T47D (cell line): ENCODE data around the gene RPS21.

Experiments used
- DNase-seq, 2 experiments: peaks; one replicate each; pipeline versions ENCODE4 v3.0.0 to v3.0.0-alpha.2; 2011 to 2012; ENCODE audit warnings: low read depth in 1 of 2, low spot score in 1 of 2
- JUND ChIP-seq: IDR thresholded peaks from 2 replicates; pipeline ENCODE4 v1.6.1; 2012; ENCODE audit warnings: low read depth
- in situ Hi-C: cut with HindIII; loops from 2 replicates; pipeline ENCODE4 v1.10.0; 2016; ENCODE audit warnings: low sequenced_read_pairs, low pct_unique_long_range_greater_than_20kb

The RPS21 gene

DNA sequence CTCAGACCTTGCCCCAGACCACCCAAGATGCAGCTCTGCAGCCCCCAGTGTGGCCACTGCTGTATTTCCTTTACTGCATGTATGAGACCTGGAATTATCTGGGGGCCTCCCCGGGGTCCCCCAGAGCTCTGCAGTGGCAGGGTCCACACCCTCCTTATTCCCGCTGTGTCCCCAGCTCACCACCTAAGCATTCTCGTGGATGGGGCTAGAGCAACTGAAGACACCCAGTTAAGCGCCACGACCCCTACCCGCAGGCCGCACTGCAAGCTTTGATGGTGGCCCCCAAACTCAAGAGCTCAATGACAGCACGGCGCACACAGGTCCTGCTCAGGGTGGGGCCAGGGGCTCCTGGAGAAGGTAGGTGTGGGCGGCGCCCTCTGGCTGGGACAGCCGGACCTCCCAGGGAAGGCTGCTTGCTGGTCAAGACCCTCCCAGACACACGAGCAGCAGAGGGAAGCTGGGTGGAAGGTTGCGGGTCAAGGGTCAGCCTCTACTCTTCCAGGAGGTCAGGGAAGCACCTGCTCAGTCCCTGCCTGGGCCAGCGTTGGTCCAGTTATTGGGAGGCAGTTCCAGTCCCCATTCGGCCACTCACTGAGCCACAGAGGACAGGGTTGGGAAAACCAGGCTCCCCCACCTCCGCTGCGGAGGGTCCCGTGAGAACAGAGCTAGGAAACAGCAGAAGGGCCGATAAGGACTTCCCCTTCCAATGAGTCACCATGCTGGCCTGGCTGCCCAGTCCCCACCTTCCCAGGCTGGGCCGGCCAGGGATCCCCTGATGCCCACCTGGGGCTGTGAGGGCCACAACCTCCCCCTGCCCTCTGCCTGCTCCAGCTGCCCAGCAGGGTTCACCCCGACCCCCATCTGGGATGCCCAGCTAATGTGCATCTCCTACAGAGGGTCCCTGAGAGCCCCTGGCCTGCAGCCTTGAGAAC is 22.7 kb upstream of the RPS21 start:
- TF ChIP-seq JUND: no peak
- in situ Hi-C loops: no loop called here
- DNase-seq: no peak

DNA sequence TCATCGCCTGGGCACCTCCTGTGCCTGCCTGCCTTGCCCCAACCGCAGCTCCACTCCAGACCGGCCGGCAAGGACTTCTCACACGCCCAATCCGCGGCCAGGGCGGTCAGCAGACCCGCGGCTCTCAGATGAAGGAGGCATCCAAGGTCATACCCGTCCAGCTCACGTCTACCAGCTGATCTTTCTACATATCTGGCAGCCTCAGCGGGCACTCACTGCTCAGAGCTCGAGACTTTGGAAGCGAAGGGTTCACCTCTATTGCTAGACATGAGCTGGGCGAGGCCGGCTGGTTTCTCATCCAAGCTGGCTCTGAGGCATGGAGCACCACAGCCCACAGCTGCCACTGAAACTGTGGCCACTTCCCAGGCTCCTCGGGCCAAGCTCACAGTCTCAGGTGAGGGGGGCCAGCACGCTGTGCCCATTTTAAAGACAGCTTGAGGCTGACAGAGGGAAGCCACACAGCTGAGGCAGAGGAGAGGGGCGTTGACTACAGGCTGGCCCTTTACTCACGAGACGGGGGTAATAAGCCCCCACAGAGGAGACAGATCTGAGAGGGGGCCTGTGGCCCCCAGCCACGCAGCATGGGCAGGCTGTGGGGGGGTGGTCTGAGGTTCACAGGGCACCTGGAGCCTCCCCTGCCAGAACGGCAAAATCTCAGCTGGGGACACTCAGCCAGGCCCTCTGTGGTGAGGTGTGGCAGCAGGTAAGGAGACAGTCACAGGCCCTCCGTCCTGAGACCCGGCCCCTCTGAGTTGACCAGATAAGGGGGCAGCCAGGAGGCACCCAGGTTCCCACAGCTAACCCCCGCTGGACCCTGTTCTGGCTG is 21.8 kb upstream of the RPS21 start:
- in situ Hi-C loops: no loop called here
- no peak for TF ChIP-seq JUND
- DNase-seq: peak in 1 of 2 experiments; percentile 57

DNA sequence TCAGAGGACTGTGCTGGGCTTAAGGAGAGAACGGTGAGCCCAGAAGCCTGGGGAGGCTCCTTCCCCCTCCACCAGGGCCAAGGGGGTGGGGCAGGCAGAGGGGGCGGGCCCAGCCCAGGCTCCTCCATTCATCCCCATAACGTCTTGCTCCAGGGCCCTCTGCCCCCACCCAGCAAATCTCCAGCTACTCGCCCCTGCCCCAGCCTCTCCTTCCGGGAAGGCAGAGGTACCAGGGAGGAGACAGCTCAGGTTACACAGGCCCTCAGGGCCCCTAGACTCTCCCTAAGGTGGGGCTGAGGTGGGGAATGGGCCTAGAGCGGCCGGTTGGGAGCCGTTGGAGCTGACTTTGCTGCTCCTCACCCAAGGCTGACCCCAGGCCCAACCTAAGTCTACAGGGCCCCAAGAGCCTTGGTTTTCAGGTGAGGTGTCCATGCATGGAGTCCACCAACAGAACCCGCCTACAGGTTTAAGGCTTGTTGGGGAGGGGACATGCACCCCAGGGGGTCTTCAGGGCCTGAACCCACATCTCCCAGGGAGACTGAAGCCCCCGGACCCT is 21.0 kb upstream of the RPS21 start:
- peak; percentile 84 to 97 for DNase-seq
- in situ Hi-C loops: no loop called here

DNA sequence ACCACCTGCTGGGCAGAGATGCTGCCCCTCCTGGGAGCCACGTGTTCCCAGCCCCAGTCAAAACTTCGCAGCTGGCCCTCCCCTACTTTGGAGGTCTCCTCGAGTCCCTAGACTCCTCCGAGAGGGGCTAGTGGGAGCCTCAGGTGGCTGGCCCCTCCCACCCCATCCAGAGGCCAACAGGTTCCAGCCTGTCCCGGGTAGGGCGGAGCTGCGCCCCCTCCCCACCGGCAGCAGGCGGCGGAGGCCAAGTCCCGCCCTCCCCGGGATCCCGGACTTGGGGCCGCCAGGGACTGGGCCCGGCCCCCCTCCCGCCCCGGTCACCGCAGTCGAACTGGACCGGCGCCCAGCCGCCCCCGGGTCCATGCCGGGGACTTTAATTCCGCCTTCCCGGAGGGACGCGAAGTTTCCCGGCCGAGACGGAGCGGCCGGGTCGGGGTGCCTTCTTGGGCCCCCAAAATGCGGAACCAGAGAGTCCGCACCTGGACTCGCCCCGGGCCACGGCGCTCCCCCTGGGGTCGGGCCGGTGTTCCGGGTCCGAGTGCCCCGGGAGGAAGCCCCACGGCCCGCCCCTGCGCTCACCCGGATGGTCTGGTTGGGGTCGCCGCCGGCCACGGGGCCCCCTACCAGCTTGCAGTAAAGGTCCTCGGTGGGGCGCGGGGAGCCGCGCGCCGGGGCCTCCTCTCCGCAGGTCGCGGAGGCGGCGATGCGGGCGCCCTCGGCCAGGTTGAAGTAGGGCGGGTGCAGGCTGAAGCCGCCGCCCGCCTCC is 20.4 kb upstream of the RPS21 start:
- in situ Hi-C loops: no loop called here
- peak; percentile 83 to 90 for DNase-seq
- no peak for TF ChIP-seq JUND

More for the DNA sequence above, 21.0 kb upstream of the RPS21 start:
- TF ChIP-seq JUND: no peak

DNA sequence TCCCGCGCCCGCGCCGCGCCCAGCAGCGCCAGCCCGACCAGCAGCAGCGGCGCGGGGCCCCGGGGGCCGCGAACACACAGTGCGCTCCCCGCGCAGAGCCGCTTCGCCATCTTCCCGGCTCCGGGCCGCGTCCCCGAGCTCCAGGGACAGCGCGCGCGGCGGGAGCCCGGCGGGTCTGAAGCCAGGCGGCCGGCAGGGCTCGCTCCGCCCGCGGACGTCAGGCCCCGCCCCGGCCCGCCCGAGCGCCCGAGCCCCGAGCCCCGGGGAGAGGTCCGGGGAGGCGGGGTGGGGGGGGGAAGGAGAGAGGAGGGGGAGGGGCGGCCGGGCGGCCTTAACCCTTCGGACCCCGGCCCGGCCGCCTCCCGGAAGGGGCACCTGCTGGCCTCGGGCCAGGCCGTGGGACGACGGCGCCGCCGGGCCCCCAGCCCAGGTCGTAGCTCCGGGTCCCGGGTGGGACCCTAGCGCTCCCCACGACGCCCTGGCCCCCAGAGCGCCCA is 19.7 kb upstream of the RPS21 start, which contains the start of gene LAMA5:
Gene LAMA5 (minus strand): TSS at position 177 of the 497 bp plus-strand sequence. CDS start 67 bp downstream, at position 110.
- no peak for TF ChIP-seq JUND
- peak; percentile 86 to 88 for DNase-seq
- in situ Hi-C loops: no loop called here

DNA sequence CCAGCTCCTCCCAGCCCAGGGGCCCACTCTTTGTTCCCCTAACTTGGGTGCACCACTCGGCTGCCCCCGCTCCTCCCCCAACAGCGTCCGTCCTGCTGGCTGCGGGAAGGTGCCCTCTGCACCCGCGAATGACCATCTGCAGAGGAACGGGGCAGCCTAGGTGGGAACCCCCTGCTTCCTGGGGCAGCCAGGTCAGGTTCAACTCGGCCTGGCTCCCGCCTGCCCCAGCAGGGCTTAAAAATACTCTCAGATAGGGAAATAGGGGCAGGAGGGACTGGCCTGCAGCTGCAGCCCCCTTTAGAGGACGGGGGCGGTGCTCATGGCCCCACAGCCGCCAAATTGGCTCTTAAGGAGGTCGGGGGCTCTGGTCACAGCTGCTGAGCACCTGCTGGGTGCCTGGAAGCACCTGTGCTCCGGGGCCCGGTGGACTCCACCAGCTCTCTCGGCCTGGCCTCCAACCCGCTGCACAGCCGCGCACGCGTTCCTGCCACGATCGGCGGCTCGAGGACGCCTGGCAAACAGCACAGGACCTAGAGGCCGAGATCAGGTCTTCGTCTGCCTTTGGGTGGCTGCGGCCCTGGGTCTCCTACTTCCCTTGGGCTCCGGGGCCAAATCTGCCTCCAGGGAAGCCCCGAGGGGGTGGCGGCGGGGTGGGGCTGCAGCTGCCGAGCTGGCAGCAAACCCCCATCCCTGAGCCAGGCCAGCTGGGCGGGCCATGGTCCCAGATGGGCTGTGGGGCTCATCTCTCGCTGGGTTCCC is 19.1 kb upstream of the RPS21 start:
- no peak for TF ChIP-seq JUND
- DNase-seq: peak in 1 of 2 experiments; percentile 75
- in situ Hi-C loops: no loop called here

DNA sequence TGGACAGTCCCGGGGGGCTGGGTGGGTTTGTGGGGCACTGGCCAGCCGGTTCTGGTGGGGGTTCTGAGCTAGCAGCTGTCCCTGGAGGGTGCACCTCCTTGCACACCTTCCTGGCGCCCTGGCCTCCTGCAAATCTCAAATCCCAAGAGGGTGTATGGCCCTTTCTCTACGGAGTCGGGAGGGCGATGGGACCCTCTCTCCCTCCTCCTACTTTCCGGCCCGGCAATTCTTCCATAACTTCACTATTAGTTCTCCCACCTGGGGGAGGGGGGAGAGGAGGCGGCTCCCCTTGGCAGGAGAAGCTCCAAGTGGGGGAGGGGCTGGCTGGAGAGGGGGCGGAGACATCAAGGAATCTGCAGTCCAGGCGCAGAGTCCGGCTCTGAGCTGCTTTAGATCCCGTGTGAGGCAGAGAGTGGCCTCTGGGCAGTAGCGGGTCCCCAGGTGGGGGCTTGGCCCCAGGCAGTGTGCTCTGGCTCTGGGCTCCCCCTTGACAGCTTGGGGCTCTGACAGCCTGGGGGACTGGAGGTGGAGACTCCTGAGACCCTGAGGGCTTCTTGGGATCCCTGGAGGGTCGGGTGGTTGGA is 18.4 kb upstream of the RPS21 start:
- TF ChIP-seq JUND: no peak
- in situ Hi-C loops: no loop called here
- DNase-seq: peak; percentile 90 to 91

DNA sequence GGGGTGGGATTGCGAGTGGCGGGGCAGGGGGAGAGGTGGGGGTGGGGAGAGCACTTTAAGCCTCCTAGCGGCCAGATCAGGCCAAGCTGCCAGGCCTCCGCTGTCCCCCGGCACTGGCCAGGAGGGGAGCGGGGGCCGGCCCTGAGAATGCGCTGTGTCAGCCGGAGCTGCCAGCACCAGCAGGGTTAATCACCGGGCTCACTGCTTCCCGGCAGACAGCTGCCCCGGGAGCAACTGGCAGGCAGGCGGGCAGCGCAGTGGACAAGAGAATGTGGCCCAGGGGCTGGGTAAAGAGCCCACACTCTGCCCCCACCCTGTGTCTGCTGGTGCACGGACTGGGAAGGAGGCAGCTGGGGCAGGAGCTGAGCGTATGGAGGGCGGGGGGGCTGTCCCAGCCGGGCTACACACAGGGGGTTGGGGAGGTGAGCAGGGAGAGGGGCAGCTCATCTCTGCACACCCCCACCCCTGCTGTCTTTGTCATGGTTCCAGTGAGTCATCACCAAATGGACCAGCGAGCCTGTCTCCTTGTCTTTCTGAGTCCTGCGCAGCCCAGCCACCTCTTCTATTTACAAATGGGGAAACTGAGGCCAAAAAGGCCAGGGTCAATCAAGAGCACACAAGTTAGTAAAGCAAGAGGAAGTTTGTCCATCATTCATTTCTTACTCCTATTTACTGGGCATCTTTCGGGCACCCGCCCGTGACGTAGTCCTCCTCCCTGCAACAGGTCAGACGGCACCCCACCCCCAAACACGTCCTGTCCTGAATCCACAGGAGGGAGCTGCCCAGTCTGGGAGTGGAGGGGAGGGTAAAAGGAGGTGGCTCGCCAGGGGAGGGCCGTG is 17.7 kb upstream of the RPS21 start:
- peak in 1 of 2 experiments; percentile 74 for DNase-seq
- TF ChIP-seq JUND: no peak
- in situ Hi-C loops: no loop called here

DNA sequence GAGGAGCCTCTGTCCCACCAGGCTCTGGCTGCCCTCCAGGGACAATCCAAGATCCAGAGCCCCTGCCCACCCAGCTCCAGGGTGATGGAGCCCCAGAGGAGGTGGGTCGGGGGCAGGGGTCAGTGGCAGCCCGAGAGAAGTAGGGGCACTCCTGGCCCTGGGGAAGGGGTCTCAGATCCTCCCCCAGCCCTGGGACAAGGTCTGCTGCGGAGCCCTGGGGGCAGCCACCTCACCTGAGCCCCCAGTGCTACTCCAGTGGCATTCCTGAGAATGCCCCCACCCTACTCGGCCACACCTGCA is 17.1 kb upstream of the RPS21 start:
- in situ Hi-C loops: no loop called here
- TF ChIP-seq JUND: no peak
- DNase-seq: no peak

DNA sequence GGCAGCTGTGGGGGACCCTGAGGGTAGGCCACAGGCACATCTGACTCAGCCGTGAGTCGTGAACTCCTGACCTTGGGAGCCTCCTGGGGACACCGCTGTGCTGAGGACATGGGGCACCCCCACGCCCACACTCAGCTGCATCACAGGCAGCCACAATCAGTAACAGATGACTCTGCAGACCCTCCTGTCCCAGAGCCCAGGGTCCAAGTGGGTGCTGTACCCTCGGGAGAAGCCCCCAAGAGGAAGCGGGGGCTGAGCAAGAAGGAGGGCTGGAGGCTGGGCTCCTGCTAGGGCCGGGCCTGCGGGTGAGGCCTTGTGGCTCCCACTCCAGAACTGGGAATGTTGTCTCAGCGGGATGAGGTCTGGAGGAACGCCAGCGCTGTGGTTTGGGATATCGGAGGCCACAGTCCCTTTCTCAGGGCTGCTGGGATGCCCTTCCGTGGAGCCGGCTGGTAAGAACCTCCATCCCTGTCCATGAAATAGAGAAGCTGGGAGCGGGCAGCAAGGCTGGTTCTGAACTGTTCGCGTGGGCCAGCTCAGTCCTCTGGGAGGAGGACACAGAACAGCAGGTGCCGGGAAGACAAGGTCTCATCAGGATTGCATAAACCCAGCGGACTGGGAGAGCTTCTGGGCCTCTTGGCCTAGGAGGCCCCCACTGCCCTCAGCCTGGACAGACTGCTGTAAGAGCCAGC is 16.6 kb upstream of the RPS21 start:
- DNase-seq: peak in 1 of 2 experiments; percentile 71
- in situ Hi-C loops: no loop called here
- TF ChIP-seq JUND: no peak
